MM.1S (cell line): Measurements from ENCODE around the gene NR2E3.

Source experiments
- EZH2 ChIP-seq: fragments of 300-600 bp; sonication (generic); optimal IDR thresholded peaks from 2 replicates; pipeline ENCODE3; 2017; ENCODE audit warnings: low read depth, mild to moderate bottlenecking, antibody characterized with exemption, low read length, mixed read lengths
- TF ChIP-seq, protein P1 (sequence below): fragments of 300-600 bp; sonication (generic); IDR thresholded peaks from 2 replicates; pipeline ENCODE4 v1.5.1; 2016; ENCODE audit warnings: antibody characterized with exemption, low read length, mixed read lengths

DNA sequence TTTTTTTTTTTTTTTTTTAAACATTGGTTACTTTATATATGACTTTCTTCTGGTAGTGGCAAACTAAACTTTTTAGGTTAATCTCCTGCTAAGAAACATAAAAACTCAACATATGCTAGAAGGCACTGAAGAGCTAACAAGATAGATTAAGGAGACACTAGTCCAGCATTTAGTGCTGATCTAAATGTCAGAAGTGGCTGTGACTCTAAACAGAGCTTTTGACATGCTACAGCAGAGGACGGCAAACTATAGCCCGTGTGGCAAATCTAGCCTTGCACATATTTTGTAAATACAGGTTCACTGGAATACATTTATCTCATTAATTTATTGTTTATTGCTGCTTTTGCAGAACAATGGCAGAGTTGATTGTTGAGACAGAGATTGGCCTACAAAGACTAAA, 20.6 kb downstream of the NR2E3 start:
- TF ChIP-seq, protein P1, sequence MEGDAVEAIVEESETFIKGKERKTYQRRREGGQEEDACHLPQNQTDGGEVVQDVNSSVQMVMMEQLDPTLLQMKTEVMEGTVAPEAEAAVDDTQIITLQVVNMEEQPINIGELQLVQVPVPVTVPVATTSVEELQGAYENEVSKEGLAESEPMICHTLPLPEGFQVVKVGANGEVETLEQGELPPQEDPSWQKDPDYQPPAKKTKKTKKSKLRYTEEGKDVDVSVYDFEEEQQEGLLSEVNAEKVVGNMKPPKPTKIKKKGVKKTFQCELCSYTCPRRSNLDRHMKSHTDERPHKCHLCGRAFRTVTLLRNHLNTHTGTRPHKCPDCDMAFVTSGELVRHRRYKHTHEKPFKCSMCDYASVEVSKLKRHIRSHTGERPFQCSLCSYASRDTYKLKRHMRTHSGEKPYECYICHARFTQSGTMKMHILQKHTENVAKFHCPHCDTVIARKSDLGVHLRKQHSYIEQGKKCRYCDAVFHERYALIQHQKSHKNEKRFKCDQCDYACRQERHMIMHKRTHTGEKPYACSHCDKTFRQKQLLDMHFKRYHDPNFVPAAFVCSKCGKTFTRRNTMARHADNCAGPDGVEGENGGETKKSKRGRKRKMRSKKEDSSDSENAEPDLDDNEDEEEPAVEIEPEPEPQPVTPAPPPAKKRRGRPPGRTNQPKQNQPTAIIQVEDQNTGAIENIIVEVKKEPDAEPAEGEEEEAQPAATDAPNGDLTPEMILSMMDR = no peak
- no peak for TF ChIP-seq EZH2
